ENCODE measurements around the gene FYB1. TPM values are rescaled to one million over a fixed set of nuclear protein-coding genes. Genes with fewer than 3 reads are reported as not detected.

Gene FYB1
- total RNA-seq, 1 experiment from 2014 or later = 0.46 TPM

DNA sequence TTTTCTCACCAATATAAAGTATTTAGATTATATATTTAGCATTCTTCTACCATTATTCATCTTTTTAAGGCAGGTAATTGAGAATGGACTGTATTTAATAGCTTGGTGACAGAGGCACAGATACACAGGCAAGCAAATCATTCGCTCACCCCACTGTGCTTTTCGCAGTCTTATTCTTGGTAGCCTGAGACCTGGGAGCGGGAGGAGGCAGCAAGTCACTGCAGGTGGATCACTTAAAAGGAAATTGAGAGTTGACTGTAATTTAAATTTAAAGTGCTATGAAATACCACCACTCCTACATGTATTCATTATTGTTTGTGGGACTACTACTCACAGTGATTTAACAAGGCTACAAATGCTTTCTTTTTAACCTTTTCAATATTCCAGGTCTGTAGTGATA, 154.9 kb downstream of the FYB1 start:
- ChIA-PET POLR2A (no interaction called here), CTCF (no interaction called here)
- TF ChIP-seq, protein P1, sequence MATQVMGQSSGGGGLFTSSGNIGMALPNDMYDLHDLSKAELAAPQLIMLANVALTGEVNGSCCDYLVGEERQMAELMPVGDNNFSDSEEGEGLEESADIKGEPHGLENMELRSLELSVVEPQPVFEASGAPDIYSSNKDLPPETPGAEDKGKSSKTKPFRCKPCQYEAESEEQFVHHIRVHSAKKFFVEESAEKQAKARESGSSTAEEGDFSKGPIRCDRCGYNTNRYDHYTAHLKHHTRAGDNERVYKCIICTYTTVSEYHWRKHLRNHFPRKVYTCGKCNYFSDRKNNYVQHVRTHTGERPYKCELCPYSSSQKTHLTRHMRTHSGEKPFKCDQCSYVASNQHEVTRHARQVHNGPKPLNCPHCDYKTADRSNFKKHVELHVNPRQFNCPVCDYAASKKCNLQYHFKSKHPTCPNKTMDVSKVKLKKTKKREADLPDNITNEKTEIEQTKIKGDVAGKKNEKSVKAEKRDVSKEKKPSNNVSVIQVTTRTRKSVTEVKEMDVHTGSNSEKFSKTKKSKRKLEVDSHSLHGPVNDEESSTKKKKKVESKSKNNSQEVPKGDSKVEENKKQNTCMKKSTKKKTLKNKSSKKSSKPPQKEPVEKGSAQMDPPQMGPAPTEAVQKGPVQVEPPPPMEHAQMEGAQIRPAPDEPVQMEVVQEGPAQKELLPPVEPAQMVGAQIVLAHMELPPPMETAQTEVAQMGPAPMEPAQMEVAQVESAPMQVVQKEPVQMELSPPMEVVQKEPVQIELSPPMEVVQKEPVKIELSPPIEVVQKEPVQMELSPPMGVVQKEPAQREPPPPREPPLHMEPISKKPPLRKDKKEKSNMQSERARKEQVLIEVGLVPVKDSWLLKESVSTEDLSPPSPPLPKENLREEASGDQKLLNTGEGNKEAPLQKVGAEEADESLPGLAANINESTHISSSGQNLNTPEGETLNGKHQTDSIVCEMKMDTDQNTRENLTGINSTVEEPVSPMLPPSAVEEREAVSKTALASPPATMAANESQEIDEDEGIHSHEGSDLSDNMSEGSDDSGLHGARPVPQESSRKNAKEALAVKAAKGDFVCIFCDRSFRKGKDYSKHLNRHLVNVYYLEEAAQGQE (IDR thresholded peaks at IDR 0.05; ENCODE audit: insufficient read depth in 1 of 2, low read depth in 2 of 2, low read length in 1 of 2) = no peak
- TF ChIP-seq TCF7L2 (IDR thresholded peaks at IDR 0.05; ENCODE audit: low read depth, low read length) (no peak), CTCF (IDR thresholded peaks at IDR 0.05) (no peak), POLR2AphosphoS5 (IDR thresholded peaks at IDR 0.05; ENCODE audit: low read depth, low read length) (no peak), SIN3A (IDR thresholded peaks at IDR 0.05; ENCODE audit: borderline replicate concordance, insufficient read depth, low read depth, low read length) (no peak)
- H3K9me3 ChIP-seq (ENCODE audit: control insufficient read depth, insufficient read depth, low read depth, low read length) = no peaks in the 10 kb centered on the region
- in situ Hi-C loops (cut with HindIII; ENCODE audit: low pct_unique_long_range_greater_than_20kb, low sequenced_read_pairs) = no loop called here
- no peaks in the 10 kb centered on the region for H3K36me3 ChIP-seq (ENCODE audit: control insufficient read depth, insufficient read depth, low read length)
- no peak overlapping the region for H3K4me3 ChIP-seq (ENCODE audit: low read depth in 2 of 2, low read length in 2 of 2)
- intact Hi-C loops (cut with micrococcal nuclease; ENCODE audit: unreplicated experiment) = no loop called here
- H3K27ac ChIP-seq (ENCODE audit: low read length) = no peak overlapping the region
- DNase-seq (ENCODE audit: low read depth, low spot score) (no peak), ATAC-seq (no peak)
- no TSS peak for BruUV-seq (replicated peaks)
- H3K4me1 ChIP-seq (ENCODE audit: control insufficient read depth, insufficient read depth, low read length) = no peaks in the 10 kb centered on the region
- no peaks in the 10 kb centered on the region for H3K27me3 ChIP-seq (ENCODE audit: control insufficient read depth, insufficient read depth, low read length)

DNA sequence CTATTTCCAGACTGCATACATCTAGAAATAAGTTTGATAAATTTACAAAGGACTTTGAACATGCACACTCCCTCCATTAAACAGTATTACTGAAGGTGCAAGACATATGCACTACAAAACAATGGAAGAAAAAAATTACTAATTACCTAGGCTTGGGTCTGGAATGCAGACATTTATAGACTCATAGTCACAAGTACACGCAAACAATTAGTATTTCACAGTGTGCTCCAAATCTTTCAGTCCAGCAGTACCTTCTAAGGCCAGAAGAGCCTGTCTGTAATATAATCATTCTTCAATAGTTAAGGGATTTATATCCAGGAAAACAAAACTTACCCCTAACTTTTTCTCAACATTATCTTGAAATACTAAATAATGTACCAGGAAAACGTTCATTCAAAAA, 156.3 kb downstream of the FYB1 start:
- TF ChIP-seq SIN3A (IDR thresholded peaks at IDR 0.05; ENCODE audit: borderline replicate concordance, insufficient read depth, low read depth, low read length) (no peak), CTCF (IDR thresholded peaks at IDR 0.05) (no peak), TCF7L2 (IDR thresholded peaks at IDR 0.05; ENCODE audit: low read depth, low read length) (no peak), POLR2AphosphoS5 (IDR thresholded peaks at IDR 0.05; ENCODE audit: low read depth, low read length) (no peak)
- TF ChIP-seq, protein P1 (IDR thresholded peaks at IDR 0.05; ENCODE audit: insufficient read depth in 1 of 2, low read depth in 2 of 2, low read length in 1 of 2) = no peak
- Histone ChIP-seq H3K9me3 (ENCODE audit: control insufficient read depth, insufficient read depth, low read depth, low read length) (no peaks in the 10 kb centered on the region), H3K27ac (ENCODE audit: low read length) (no peak overlapping the region), H3K36me3 (ENCODE audit: control insufficient read depth, insufficient read depth, low read length) (no peaks in the 10 kb centered on the region), H3K4me1 (ENCODE audit: control insufficient read depth, insufficient read depth, low read length) (no peaks in the 10 kb centered on the region; the same call in 1 of the 2 replicates), H3K27me3 (ENCODE audit: control insufficient read depth, insufficient read depth, low read length) (no peaks in the 10 kb centered on the region), H3K4me3 (ENCODE audit: low read depth in 2 of 2, low read length in 2 of 2) (no peak overlapping the region)
- ChIA-PET POLR2A (no interaction called here), CTCF (no interaction called here)
- no TSS peak for BruUV-seq (replicated peaks)
- ATAC-seq (no peak), DNase-seq (ENCODE audit: low read depth, low spot score) (no peak)
- intact Hi-C loops (cut with micrococcal nuclease; ENCODE audit: unreplicated experiment) = no loop called here
- in situ Hi-C loops (cut with HindIII; ENCODE audit: low pct_unique_long_range_greater_than_20kb, low sequenced_read_pairs) = no loop called here

All from Panc1 (cell line).